GM18502 (cell line): ENCODE results near the gene KIF23.
"Not testable (repeated sequence)": the region's sequence is repeated elsewhere in the genome, so short reads cannot be mapped to it uniquely, and the experiment has no call there.

Experiments used
- ATAC-seq: cut with Tn5 transposase; IDR thresholded peaks from one replicate; pipeline ENCODE4 v1.9.1; 2021; ENCODE audit warnings: mild to moderate bottlenecking; ENCODE audit not compliant: unreplicated experiment, poor library complexity

The KIF23 gene

DNA sequence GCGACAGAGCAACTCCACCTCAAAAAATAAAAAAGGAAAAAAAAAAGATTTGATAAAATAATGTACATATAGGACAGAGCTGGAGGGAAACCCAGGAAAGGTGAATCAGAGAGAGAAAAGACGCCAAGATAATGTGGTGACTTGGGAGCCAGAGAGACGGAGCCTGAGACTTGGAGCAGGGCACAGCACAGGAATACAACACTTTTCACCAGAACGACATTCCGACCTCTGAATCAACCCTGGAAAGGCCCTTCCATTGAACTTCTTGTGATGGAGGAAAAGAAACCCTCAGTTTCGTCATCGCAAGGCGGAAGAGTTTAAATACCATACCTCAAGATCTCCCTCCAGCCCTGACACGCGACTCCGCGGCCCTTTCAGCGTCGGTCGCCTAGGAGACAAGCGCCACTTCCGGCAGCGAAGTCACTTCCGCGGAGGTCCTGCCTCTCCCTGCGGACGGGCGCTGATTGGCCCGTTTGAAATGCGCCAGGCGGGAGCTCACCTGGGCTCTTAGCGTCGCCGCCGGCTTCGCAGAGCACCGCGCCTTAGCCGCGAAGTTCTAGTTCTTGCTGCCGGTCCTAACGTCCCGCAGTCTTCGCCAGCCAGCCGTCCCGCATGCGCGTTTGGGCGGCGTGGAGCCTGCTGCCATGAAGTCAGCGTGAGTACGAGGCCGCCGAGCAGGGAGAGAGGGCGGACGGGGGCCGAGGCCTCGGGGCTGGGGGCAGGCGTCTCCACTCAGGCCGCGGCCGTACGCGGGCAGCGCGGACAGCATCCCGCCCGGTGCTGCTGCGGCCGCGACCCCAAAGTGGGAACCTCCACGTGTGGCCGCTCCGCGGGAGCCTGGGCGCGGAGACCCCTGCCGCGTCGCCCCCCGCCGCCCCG is at the start of gene KIF23:
KIF23 (plus strand) TSS at position 528 of the 879 bp plus-strand sequence; CDS start at position 645, 117 bp downstream.
- peak; percentile 93 for ATAC-seq

DNA sequence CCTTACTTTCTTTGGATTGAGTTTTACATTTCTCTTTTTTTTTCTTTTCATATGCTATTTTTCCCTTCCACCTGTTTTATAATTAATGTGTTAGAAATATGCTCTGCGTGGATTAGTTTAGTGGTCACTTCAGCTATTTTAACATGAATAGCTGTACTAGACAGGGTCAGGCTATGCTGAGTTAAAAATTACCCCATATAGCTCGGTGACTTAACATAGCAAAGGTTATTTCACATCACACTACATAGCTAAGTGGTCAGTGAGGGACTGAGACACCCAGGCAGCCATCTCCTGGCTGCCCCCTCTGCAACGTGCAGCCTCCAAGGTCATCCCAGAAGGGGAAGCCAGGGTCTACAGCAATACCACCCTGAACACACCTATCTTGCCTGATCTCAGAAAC is 46.9 kb upstream of the KIF23 start:
- ATAC-seq, result no peak

DNA sequence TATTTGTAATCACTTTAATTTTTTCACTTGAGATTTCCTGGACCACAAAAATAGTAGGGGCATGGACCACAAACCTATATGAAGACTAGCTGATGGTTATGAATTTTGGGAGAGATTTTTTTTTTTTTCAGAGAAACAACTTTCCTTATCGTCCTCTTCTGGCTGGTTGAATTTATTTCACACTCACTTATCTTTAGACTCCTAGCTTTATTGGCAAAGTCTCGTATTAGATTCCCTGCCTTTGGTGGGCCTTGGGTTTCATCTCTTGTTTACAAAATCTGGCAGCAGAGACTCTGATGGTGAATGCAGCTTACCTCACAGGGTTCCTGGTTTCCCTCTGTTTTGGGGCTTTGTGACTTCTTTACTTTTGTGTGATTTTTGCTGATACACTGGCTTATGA is 44.5 kb upstream of the KIF23 start:
- no peak for ATAC-seq

DNA sequence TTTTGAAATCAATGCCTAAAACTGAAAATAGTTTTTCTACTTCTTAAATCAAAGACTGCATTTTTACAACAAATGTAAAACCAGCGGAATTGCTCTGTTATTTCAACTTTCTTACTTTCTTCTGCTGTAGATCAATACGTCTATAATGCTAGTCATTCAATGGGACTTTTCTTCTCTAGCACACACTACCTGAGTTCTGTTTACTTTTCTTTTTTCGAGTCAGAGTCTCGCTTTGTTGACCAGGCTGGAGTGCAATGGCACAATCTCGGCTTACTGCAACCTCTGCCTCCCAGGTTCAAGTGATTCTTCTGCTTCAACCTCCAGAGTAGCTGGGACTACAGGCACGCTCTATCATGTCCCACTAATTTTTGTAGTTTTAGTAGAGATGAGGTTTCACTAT is 40.7 kb upstream of the KIF23 start:
- no peak for ATAC-seq

DNA sequence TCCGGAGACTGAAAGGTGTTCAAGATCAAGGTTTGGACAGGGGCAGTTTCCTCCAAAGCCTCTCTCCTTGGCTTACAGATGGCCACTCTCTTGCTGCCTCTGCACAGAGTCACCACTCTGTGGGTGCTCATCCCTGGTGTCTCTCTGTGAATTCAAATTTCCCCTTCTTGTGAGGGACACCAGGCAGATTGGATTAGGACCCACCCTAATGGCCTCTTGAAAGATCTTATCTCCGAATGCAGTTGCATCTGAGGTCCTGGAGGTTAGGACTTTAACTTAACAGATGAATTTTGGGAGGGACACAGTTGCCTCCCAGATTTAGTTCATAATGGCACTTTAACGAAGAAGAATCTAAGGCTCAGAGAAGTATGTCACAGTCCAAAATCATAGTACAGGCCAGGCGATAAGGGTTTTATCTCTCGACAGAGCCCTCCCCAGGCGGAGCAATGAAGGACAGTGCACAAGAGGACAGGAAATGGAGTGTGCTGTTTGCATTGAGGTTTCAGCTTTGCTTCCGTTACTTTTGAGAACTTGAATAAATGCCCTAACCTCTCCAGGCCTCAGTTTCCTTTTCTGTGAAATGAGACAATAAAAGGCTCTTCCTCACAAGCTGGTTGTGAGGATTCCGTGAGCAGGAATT is 38.9 kb upstream of the KIF23 start:
- ATAC-seq, result no peak

DNA sequence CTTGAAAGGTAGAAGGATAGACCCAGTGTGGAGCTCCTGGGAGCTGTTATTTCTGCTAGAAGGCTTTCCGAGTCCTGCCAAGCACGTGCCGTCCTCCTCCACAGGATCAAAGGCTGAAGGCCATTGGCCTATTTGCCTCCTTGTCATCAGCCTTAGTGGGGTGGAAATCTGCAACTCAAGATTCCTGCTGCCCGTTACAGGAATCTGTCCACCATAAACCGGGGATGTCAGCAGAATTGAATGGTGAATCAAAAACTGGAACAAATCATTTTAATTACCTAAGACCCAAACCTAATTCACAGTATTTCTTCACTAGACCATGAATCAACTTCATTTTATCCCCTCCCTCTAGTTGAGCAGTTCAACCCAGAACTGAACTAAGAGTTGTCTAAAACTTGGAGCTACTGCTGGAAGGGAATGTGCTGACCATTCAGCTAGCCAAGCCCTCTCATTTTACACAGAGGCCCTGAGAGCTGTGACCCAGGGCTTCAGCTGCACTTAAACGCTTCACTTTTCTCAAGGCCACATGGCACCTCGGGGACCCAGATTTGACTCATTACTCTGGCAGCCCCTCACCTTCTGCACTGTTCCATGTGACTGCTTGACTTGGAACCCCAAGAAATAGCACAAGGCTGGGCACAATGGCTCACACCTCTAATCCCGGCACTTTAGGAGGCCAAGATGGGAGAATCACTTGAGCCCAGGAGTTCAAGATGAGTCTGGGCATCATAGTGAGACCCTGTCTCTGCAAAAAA is 36.8 kb upstream of the KIF23 start:
- no peak for ATAC-seq

DNA sequence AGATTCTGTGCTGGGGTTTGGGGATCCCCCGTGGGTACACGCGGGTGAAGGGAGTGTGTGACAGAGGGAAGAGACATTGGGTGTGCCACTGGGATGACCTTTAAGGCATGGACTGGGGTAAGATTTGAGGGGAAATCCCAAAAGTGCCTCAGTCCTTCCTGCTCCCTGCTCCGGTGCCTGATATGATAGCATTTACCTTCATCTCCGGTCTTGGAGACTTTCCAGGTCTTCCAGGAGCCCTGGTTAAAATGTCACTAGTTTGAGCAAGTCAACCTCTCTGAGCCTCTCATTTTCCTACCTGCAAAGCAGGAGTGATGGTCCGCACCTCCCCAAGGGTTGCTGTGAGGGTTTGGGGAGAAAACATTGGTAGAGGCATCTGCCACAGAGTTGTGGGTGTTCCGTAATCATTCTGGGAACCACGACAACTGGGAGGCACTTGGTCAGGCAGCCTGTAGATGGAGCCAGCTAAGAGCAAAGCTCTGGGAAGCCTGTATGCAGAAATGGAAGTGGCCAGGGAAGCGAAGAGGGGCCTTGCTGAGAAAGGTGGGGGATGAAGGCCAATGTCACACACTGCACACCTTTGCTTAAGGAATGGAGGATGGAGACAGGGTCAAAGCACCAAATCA is 33.9 kb upstream of the KIF23 start:
- no peak for ATAC-seq

DNA sequence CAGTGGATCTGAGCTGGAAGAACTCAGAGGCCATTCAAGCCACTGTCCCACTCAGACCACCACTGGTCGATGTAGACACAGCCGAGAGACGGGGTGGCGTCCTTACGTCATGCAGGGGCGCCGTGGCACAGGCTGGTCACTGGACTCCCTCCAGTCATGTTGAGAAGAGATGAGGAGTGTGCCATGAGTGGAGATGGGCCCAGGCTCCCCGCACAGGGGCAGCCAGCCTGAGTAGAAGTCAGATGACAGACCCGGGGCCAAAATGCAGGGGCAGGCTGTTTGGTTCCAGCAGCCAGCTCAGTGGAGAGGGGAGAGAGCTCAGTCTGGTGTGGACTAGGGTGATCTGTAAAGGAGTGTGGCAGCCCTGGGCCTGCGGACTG is 33.4 kb upstream of the KIF23 start:
- ATAC-seq, result no peak

DNA sequence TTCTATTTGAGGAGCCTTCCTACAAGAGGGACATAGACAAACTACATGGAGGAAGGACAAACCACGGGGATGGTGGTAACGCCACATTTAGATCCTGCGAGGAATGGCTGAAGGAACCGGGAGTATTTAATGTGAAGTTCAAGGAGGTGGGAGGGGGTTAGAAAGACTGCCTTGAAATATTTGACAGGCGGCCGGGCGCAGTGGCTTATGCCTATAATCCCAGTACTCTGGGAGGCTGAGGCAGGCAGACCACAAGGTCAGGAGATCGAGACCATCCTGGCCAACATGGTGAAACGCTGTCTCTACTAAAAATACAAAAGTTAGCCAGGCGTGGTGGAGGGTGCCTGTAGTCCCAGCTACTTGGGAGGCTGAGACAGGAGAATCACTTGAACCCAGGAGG is 32.0 kb upstream of the KIF23 start:
- not testable (repeated sequence) for ATAC-seq

DNA sequence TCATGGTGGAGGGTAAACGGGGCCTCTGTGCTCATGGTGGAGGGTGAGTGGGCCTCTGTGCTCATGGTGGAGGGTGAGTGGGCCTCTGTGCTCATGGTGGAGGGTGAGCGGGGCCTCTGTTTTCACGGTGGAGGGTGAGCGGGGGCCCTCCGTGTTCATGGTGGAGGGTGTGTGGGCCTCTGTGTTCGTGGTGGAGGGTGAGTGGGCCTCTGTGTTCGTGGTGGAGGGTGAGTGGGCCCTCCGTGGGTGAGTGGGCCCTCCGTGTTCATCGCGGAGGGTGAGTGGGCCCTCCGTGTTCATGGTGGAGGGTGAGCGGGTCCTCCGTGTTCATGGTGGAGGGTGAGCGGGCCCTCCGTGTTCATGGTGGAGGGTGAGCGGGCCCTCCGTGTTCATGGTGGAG is 30.1 kb upstream of the KIF23 start:
- ATAC-seq, result not testable (repeated sequence)

DNA sequence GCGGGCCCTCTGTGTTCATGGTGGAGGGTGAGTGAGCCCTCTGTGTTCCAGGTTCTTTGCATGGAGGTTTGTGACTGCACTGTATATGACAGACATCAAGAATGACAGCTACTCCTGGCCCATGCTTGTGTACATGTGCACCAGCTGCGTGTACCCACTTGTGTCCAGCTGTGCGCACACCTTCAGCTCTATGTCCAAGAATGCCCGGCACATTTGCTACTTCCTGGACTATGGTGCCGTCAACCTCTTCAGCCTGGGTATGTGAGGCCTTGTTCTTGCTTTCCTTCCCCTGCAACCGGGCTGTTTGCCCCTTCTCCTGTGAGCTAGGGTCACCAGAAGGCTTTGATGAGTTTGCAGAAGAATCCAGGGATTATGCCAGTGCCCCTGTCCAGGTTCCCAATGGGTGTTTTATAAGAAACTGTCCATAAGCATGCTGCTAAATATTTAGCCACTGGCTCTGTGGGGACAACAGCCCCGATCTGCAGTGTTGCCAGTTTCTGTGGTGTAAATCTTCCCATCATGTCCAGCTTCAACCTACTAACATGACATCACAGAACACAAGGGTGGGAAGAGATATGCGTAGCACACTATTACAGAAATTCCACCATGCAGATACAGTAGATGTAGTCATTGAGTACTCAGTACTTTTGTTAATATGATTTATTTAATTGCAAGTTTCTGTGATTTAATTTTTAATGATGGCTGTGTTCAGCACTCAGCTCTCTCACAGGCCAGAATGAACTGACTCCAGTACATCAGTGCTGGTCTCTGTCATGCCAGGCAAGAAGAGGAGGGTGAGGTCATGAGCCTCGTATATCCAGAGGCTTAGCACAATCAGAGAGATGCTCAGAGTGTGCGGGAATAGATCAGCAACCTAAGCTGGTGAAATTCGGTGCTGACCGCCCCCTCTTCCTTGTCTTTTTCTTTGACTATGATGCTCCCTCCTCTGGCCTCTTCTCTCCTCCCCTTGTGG is 29.2 kb upstream of the KIF23 start:
- ATAC-seq, result no peak

DNA sequence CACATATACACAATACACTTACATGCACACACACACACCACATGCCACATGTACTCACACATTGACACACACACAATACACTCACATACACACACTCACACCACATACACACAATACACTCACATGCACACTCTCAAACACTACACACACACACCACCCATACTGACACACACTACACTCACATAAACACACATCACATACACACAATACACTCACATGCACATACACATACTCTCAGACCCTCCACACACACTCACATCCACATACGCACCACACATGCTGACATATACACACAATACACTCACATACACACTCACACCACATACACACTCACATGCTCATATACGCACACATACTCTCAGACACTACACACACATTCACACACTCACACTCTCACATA is 28.3 kb upstream of the KIF23 start:
- ATAC-seq, result no peak

DNA sequence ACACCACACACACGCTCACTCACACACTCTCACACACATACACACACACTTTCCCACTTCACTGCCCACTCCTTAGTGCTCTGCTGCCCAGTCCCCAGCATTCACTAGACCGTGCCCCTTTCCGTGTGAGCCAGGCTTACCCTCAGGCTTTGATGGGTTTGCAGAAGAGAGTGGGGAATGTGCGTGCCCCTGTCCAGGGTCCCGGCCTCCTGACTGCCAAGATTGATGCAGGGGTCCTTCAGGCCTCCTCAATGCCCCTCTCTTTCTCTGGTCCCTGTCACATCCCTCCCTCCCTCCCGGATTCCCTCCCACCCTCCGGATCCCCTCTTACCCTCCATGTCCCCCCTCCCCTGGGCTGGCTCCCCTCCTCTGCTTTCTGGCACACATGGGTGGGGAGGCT is 27.9 kb upstream of the KIF23 start:
- ATAC-seq, result no peak

DNA sequence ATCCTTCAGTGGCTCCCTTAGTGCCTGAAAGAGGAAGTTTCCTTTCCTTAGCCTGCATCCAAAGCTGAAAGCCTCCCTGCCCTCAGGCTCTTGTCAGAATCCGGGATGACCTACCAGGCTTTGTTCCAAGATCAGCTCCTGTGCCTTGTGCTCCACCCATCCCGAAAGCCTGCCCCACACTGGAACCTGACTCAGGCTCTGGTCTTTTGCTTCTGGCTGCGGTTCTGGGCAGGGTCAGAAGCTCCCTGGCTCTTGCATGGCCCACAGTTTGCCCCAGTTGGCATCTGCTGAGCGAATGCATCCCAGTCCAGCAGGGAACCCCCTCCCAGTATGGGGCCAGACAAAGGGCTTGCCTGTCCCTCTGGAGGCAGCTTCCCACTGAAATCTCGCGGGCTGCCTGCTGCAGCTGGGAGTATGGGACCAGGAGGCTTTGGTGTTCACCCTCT is 25.9 kb upstream of the KIF23 start:
- no peak for ATAC-seq

DNA sequence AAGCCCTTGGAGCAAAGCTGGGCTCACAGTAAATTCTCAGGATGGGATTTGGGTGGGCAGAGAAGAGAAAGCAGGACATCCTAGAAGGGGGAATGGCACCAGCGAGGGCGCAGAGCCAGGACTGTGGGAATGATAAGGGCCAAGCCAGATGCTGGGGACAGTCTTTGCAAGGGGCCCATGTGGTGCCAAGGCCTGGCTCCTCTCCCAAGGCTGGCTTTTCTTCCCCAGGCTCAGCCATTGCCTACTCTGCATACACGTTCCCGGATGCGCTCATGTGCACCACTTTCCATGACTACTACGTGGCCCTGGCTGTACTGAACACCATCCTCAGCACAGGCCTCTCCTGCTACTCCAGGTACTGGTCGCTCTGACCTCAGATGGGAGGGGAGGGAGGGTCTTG is 24.7 kb upstream of the KIF23 start:
- no peak for ATAC-seq

DNA sequence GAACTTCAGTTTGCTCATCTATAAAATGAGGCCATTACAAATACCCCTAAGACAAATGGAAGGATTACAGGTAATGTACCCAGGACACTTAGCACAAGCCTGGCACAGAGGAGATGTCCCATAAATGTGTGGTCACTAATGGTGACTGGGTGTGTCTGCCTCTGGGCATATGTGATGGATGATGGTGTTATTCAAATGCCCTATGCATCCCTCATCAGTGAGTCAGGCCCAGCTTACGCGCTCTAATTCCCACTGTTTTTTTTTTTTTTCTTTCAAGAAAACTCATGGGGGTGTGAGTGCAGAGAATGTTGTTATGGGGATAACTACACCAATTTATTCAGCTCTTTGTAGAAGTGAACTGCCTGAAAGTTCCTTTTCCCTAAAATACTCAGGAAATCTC is 23.6 kb upstream of the KIF23 start:
- no peak for ATAC-seq

DNA sequence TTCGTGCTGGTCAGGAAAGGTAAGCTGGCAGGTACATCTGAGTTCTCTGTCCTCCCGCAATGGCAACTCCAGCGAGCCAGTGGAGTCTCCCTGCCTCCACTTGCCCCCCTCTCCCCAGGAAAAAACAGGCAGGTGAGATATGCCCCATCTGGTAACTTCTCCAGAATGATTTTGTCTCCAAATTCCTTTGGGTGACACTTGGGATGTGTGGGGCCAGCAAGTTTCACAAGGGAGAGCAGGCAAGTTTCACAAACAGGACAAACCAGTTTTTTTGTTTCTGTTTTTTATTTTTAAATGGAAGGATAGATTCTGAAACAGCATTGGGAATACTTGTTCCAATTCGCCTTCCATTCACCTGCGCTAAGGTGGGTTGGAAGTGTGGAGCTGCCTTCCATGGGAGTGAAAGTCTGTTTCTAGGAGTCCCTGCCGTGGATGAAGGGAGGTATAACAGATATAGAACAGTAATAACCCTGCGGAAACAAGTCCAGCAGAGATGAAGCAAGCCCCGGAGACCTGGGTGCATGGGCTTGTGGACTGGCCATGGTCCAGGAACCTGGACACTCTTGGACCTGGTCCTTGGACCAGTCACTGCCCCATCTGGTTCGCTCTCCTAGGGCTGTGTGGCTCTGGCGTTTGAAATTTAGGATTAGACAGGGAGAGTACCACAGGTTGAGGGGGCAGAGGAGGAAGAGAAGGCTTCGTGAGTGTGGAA is 22.9 kb upstream of the KIF23 start:
- no peak for ATAC-seq

DNA sequence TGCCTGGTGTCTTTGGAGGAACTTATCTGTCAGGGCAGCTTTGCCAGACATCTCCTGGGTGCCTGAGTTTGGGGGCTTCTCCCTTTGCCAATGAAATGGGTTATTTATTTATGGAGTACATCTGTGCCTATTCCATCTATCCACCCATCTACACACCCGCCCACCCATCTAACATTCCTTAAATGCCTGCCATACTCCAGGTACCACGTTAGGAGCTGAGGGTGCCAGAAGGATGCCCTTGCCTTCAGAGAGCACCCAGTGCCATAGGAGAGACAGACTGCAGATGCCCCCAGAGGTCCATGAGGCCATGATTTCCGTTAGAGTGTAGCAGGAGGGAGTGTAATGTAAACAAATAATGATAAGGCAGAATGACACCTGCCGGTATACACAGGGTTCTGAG is 21.8 kb upstream of the KIF23 start:
- no peak for ATAC-seq
